Measurements from ENCODE around the gene UTS2R.

UTS2R gene

GRCh38 chr17:82389379-82389778 lies 17.8 kb downstream of the UTS2R start:
- H3K9me3 ChIP-seq (replicated peaks in 1 of 2; ENCODE audit: control insufficient read depth in 2 of 2, insufficient read depth in 1 of 2, low read depth in 1 of 2, low read length in 2 of 2): no peaks in the 10 kb centered on the region

GRCh38 chr17:82390015-82390859 lies 18.7 kb downstream of the UTS2R start:
- no peaks in the 10 kb centered on the region for H3K9me3 ChIP-seq (replicated peaks in 1 of 2; ENCODE audit: control insufficient read depth in 2 of 2, insufficient read depth in 1 of 2, low read depth in 1 of 2, low read length in 2 of 2)
- no CpG with 5 or more reads among the region's 34 CpGs for WGBS, 2 donors (ENCODE audit: extremely low coverage in 2 of 2, insufficient read length in 2 of 2, insufficient replicate concordance in 1 of 2)

More at GRCh38 chr17:82389379-82389778, 17.8 kb downstream of the UTS2R start:
- H3K23ac ChIP-seq (ENCODE audit: low read depth, low read length, poor library complexity): no peak overlapping the region
- H3K27me3 ChIP-seq (ENCODE audit: control insufficient read depth in 3 of 3, insufficient read depth in 3 of 3, low read depth in 1 of 3, low read length in 3 of 3): no peaks in the 10 kb centered on the region
- no peak overlapping the region for H3K4me2 ChIP-seq (ENCODE audit: insufficient read depth, low read length, poor library complexity, severe bottlenecking)
- no peak overlapping the region for H2BK5ac ChIP-seq (ENCODE audit: low read length)
- H3K79me1 ChIP-seq (ENCODE audit: low read depth, low read length): no peaks in the 10 kb centered on the region
- H4K8ac ChIP-seq (ENCODE audit: low read depth, low read length): no peak overlapping the region
- H2AK5ac ChIP-seq (ENCODE audit: low read depth, low read length): no peak overlapping the region
- no peak overlapping the region for H2BK15ac ChIP-seq (ENCODE audit: low read length)
- peaks cover 4 to 24% of the 10 kb centered on the region in 2 donors for H3K36me3 ChIP-seq (replicated peaks in 1 of 2; ENCODE audit: control insufficient read depth in 2 of 2, insufficient read depth in 2 of 2, low read length in 2 of 2)
- WGBS, 2 donors (ENCODE audit: extremely low coverage in 2 of 2, insufficient read length in 2 of 2, insufficient replicate concordance in 1 of 2): no CpG with 5 or more reads among the region's 10 CpGs
- H3K18ac ChIP-seq (ENCODE audit: low read length): no peak overlapping the region
- no peak overlapping the region for H3K9ac ChIP-seq (ENCODE audit: low read depth, low read length, poor library complexity)
- H4K91ac ChIP-seq (ENCODE audit: low read depth, low read length, poor library complexity): no peak overlapping the region
- H2AFZ ChIP-seq (ENCODE audit: low read length): no peak overlapping the region
- no peak overlapping the region for H3K4ac ChIP-seq (ENCODE audit: low read length)
- H2BK12ac ChIP-seq (ENCODE audit: low read length): no peak overlapping the region
- no peak for DNase-seq (ENCODE audit: low spot score)
- no peak overlapping the region for H2BK120ac ChIP-seq (ENCODE audit: low read depth, low read length)
- peaks cover 11 to 20% of the 10 kb centered on the region in 2 donors for H3K4me1 ChIP-seq (ENCODE audit: control insufficient read depth in 2 of 2, insufficient read depth in 1 of 2, low read depth in 1 of 2, low read length in 2 of 2)
- no peak overlapping the region for H3K14ac ChIP-seq (ENCODE audit: low read length)
- no peak overlapping the region for H3K27ac ChIP-seq (replicated peaks; ENCODE audit: low read length)
- no peak overlapping the region for H3K4me3 ChIP-seq (ENCODE audit: low read length in 2 of 2)

GRCh38 chr17:82390860-82391435 lies 19.4 kb downstream of the UTS2R start:
- Histone ChIP-seq H2BK15ac (ENCODE audit: low read length) (no peak overlapping the region), H4K91ac (ENCODE audit: low read depth, low read length, poor library complexity) (no peak overlapping the region), H3K23ac (ENCODE audit: low read depth, low read length, poor library complexity) (no peak overlapping the region), H2BK5ac (ENCODE audit: low read length) (no peak overlapping the region), H3K27me3 (ENCODE audit: control insufficient read depth in 3 of 3, insufficient read depth in 3 of 3, low read depth in 1 of 3, low read length in 3 of 3) (no peaks in the 10 kb centered on the region), H3K4me2 (ENCODE audit: insufficient read depth, low read length, poor library complexity, severe bottlenecking) (no peak overlapping the region), H3K14ac (ENCODE audit: low read length) (no peak overlapping the region), H3K9ac (ENCODE audit: low read depth, low read length, poor library complexity) (no peak overlapping the region), H3K79me1 (ENCODE audit: low read depth, low read length) (no peaks in the 10 kb centered on the region), H3K18ac (ENCODE audit: low read length) (no peak overlapping the region), H3K4me3 (ENCODE audit: low read length in 2 of 2) (no peak overlapping the region), H3K4me1 (ENCODE audit: control insufficient read depth in 2 of 2, insufficient read depth in 1 of 2, low read depth in 1 of 2, low read length in 2 of 2) (peaks cover 4 to 5% of the 10 kb centered on the region in 2 donors), H2BK120ac (ENCODE audit: low read depth, low read length) (no peak overlapping the region), H3K27ac (replicated peaks; ENCODE audit: low read length) (no peak overlapping the region), H3K9me3 (replicated peaks in 1 of 2; ENCODE audit: control insufficient read depth in 2 of 2, insufficient read depth in 1 of 2, low read depth in 1 of 2, low read length in 2 of 2) (no peaks in the 10 kb centered on the region), H3K4ac (ENCODE audit: low read length) (no peak overlapping the region), H4K8ac (ENCODE audit: low read depth, low read length) (no peak overlapping the region), H3K36me3 (replicated peaks in 1 of 2; ENCODE audit: control insufficient read depth in 2 of 2, insufficient read depth in 2 of 2, low read length in 2 of 2) (peaks cover 4 to 29% of the 10 kb centered on the region in 2 donors), H2AK5ac (ENCODE audit: low read depth, low read length) (no peak overlapping the region), H2AFZ (ENCODE audit: low read length) (no peak overlapping the region), H2BK12ac (ENCODE audit: low read length) (no peak overlapping the region)
- no CpG with 5 or more reads among the region's 13 CpGs for WGBS, 2 donors (ENCODE audit: extremely low coverage in 2 of 2, insufficient read length in 2 of 2, insufficient replicate concordance in 1 of 2)
- no peak for DNase-seq (ENCODE audit: low spot score)

More at GRCh38 chr17:82390015-82390859, 18.7 kb downstream of the UTS2R start:
- Histone ChIP-seq H3K9ac (ENCODE audit: low read depth, low read length, poor library complexity) (peak overlapping the region; percentile 44), H3K4ac (ENCODE audit: low read length) (no peak overlapping the region), H3K36me3 (replicated peaks in 1 of 2; ENCODE audit: control insufficient read depth in 2 of 2, insufficient read depth in 2 of 2, low read length in 2 of 2) (peaks cover 4 to 29% of the 10 kb centered on the region in 2 donors), H2BK5ac (ENCODE audit: low read length) (no peak overlapping the region), H2BK12ac (ENCODE audit: low read length) (no peak overlapping the region), H3K27ac (replicated peaks; ENCODE audit: low read length) (no peak overlapping the region), H3K14ac (ENCODE audit: low read length) (no peak overlapping the region), H3K23ac (ENCODE audit: low read depth, low read length, poor library complexity) (peak overlapping the region; percentile 80), H2AFZ (ENCODE audit: low read length) (no peak overlapping the region), H4K8ac (ENCODE audit: low read depth, low read length) (no peak overlapping the region), H3K4me2 (ENCODE audit: insufficient read depth, low read length, poor library complexity, severe bottlenecking) (no peak overlapping the region), H3K27me3 (ENCODE audit: control insufficient read depth in 3 of 3, insufficient read depth in 3 of 3, low read depth in 1 of 3, low read length in 3 of 3) (no peaks in the 10 kb centered on the region), H2BK15ac (ENCODE audit: low read length) (no peak overlapping the region), H3K4me3 (ENCODE audit: low read length in 2 of 2) (peak overlapping the region in 1 of 2 donors; percentile 11), H4K91ac (ENCODE audit: low read depth, low read length, poor library complexity) (no peak overlapping the region), H3K79me1 (ENCODE audit: low read depth, low read length) (no peaks in the 10 kb centered on the region), H2BK120ac (ENCODE audit: low read depth, low read length) (no peak overlapping the region), H2AK5ac (ENCODE audit: low read depth, low read length) (no peak overlapping the region), H3K18ac (ENCODE audit: low read length) (no peak overlapping the region), H3K4me1 (ENCODE audit: control insufficient read depth in 2 of 2, insufficient read depth in 1 of 2, low read depth in 1 of 2, low read length in 2 of 2) (peaks cover 8 to 12% of the 10 kb centered on the region in 2 donors)
- DNase-seq (ENCODE audit: low spot score): no peak

GRCh38 chr17:82391496-82392066 lies 20.0 kb downstream of the UTS2R start:
- WGBS, 2 donors (ENCODE audit: extremely low coverage in 2 of 2, insufficient read length in 2 of 2, insufficient replicate concordance in 1 of 2): no CpG with 5 or more reads among the region's 23 CpGs
- Histone ChIP-seq H2AK5ac (ENCODE audit: low read depth, low read length) (no peak overlapping the region), H3K9me3 (replicated peaks in 1 of 2; ENCODE audit: control insufficient read depth in 2 of 2, insufficient read depth in 1 of 2, low read depth in 1 of 2, low read length in 2 of 2) (no peaks in the 10 kb centered on the region), H3K4me3 (ENCODE audit: low read length in 2 of 2) (no peak overlapping the region), H2BK5ac (ENCODE audit: low read length) (no peak overlapping the region), H3K9ac (ENCODE audit: low read depth, low read length, poor library complexity) (no peak overlapping the region), H2AFZ (ENCODE audit: low read length) (no peak overlapping the region), H3K79me1 (ENCODE audit: low read depth, low read length) (no peaks in the 10 kb centered on the region), H3K14ac (ENCODE audit: low read length) (no peak overlapping the region), H3K18ac (ENCODE audit: low read length) (no peak overlapping the region), H2BK15ac (ENCODE audit: low read length) (no peak overlapping the region), H2BK12ac (ENCODE audit: low read length) (no peak overlapping the region), H4K8ac (ENCODE audit: low read depth, low read length) (no peak overlapping the region), H3K4me2 (ENCODE audit: insufficient read depth, low read length, poor library complexity, severe bottlenecking) (no peak overlapping the region), H4K91ac (ENCODE audit: low read depth, low read length, poor library complexity) (no peak overlapping the region), H3K27ac (replicated peaks; ENCODE audit: low read length) (no peak overlapping the region), H3K4ac (ENCODE audit: low read length) (no peak overlapping the region), H3K4me1 (ENCODE audit: control insufficient read depth in 2 of 2, insufficient read depth in 1 of 2, low read depth in 1 of 2, low read length in 2 of 2) (peaks cover 0 to 1% of the 10 kb centered on the region in 2 donors), H3K36me3 (replicated peaks in 1 of 2; ENCODE audit: control insufficient read depth in 2 of 2, insufficient read depth in 2 of 2, low read length in 2 of 2) (peaks cover 4 to 29% of the 10 kb centered on the region in 2 donors), H2BK120ac (ENCODE audit: low read depth, low read length) (no peak overlapping the region), H3K23ac (ENCODE audit: low read depth, low read length, poor library complexity) (no peak overlapping the region), H3K27me3 (ENCODE audit: control insufficient read depth in 3 of 3, insufficient read depth in 3 of 3, low read depth in 1 of 3, low read length in 3 of 3) (no peaks in the 10 kb centered on the region)
- no peak for DNase-seq (ENCODE audit: low spot score)

Measured in neuronal stem cell (in vitro differentiated cells).